ENCODE results near the gene IAPP.
"Not testable (repeated sequence)": the region's sequence is repeated elsewhere in the genome, so short reads cannot be mapped to it uniquely, and the experiment has no call there.

IAPP gene

DNA sequence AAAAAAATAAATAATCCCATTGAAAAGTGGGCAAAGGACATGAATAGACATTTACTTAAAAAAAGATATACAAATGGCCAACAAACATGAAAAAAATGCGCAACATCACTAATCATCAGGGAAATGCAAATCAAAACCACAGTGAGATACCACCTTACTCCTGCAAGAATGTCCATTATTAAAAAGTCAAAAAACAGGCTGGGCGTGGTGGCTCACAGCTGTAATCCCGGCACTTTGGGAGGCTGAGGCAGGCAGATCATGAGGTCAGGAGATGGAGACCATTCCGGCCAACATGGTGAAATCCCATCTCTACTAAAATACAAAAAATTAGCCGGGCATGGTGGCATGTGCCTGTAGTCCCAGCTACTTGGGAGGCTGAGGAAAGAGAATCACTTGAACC lies 8.6 kb downstream of the IAPP start:
- DNase-seq: not testable (repeated sequence)

GRCh38 chr12:21384261-21384660 lies 11.6 kb downstream of the IAPP start:
- no peak for DNase-seq

GRCh38 chr12:21387174-21387573 lies 14.5 kb downstream of the IAPP start:
- DNase-seq: no peak

- no peak for DNase-seq
Observed at GRCh38 chr12:21392384-21392783, 19.7 kb downstream of the IAPP start.

GRCh38 chr12:21394828-21395626 lies 22.3 kb downstream of the IAPP start:
- not testable (repeated sequence) for DNase-seq

DNA sequence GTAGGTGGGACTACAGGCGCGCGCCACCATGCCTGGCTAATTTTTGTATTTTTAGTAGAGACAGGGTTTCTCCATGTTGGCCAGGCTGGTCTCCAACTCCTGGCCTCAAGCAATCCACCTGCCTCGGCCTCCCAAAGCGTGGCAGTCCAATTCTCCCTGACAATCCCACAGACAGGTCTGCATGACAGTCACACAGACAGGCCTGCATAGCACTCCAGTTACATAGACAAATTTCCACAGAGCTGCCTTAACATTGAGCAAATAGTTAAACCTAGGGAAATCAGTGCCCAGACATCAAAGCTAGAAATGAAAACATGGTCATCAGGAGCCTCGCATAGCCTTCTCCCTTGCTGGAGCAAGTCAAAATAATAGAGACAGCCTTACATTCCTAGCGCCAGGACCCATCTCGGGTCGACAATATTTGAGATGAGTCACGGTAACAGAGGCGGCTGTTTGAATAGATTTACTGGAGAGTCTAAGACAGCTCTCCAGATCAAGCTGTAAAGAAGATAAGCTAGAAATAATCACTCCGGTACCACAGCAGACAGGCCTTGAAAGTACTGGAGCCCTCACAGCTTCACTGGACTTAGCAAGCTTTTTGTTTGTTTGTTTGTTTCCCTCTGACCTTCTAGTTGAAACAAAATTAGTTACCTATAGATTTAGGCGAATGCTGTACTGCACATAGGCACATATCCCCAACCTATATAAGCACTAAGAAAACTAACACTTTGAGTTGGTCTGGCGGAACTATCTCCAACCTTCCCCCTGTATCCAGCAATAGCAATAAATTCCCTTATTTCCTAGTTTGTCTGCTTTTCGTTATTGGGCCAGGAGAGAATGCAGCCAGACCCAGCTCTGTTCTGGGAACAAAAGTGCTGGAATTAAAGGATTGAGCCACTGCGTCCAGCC lies 40.9 kb downstream of the IAPP start:
- no peak for DNase-seq

GRCh38 chr12:21416511-21417121 lies 43.9 kb downstream of the IAPP start:
- DNase-seq: no peak

GRCh38 chr12:21418398-21418797 lies 45.7 kb downstream of the IAPP start:
- not testable (repeated sequence) for DNase-seq

DNA sequence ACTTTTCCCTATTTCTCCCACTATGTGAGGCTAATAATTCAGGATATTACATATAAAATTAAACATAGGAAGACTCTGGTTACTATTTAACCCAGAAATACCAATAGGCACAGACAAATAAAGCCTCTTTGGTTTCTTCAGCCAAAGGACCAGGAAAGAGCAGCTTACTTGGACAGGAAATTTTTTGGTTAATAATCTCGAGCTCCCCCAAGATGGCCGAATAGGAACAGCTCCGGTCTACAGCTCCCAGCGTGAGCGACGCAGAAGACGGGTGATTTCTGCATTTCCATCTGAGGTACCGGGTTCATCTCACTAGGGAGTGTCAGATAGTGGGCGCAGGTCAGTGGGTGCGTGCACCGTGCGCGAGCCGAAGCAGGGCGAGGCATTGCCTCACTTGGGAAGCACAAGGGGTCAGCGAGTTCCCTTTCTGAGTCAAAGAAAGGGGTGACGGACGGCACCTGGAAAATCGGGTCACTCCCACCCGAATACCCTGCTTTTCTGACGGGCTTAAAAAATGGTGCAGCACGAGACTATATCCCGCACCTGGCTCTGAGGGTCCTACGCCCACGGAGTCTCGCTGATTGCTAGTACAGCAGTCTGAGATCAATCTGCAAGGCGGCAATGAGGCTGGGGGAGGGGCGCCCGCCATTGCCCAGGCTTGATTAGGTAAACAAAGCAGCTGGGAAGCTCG lies 46.5 kb downstream of the IAPP start:
- DNase-seq: not testable (repeated sequence)

GRCh38 chr12:21428241-21428640 lies 55.5 kb downstream of the IAPP start:
- no peak for DNase-seq
